GM23248 (cell line): ENCODE measurements around the gene DOCK9.

Experiments
- EZH2 ChIP-seq: fragments of 200-600 bp; sonication (generic); IDR thresholded peaks from 2 replicates; pipeline ENCODE4 v1.6.1; 2018; ENCODE audit warnings: antibody characterized with exemption, mild to moderate bottlenecking; ENCODE audit not compliant: insufficient read depth, poor library complexity, severe bottlenecking
- EZH2phosphoT487 ChIP-seq: fragments of 200-600 bp; sonication (generic); IDR thresholded peaks from 2 replicates; pipeline ENCODE4 v1.6.1; 2018; ENCODE audit warnings: antibody characterized with exemption, moderate library complexity, mild to moderate bottlenecking, low read depth; ENCODE audit not compliant: insufficient read depth

DNA sequence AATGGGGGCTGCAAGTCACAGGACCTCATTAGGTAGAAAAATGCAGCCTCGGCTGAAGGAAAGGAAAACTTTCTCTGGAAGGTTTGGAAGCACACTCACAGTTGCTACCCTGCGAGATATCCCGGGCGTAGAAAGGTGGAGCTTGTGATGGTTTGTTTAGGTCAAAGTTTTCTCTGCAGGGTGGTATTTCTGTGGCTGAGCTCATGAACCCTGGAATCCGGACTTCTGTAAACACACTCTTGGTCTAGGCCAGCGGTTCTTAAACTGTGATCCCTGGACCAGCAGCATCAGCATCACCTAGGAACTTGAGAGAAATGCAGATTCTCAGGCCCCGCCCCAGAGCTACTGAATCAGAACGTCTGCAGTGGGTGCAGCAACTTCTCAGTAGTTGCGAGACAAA is 222.1 kb downstream of the DOCK9 start:
- TF ChIP-seq EZH2 (no peak), EZH2phosphoT487 (no peak)
